ENCODE data around the gene BCL10.
"Not testable (repeated sequence)": the region's sequence is repeated elsewhere in the genome, so short reads cannot be mapped to it uniquely, and the experiment has no call there.

The BCL10 gene

GRCh38 chr1:85262985-85263384 is 13.4 kb downstream of the BCL10 start:
- DNase-seq, result no peak

- DNase-seq, result no peak
These were observed 16.5 kb downstream of the BCL10 start for GRCh38 chr1:85259912-85260274.

- DNase-seq, result peak; percentile 95
These were observed 17.1 kb downstream of the BCL10 start, which contains the start of gene C1orf52 for GRCh38 chr1:85259118-85259911. C1orf52 (minus strand) TSS chr1:85259662; CDS start chr1:85259633, 29 bp downstream.

- peak; percentile 34 for DNase-seq
These were observed 17.8 kb downstream of the BCL10 start for GRCh38 chr1:85258536-85259117.

DNA sequence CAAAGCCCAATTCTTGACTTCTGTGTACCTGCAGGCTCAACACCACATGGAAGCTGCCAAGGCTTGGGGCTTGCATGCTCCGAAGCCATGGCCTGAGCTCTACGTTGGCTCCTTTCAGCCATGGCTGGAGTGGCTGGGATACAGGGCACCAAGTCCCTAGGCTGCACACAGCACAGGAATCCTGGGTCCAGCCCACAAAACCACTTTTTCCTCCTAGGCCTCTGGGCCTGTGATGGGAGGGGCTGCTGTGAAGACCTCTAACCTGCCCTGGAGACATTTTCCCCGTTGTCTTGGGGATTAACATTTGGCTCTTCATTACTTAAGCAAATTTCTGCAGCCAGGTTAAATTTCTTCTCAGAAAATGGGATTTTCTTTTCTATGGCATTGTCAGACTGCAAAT is 27.4 kb downstream of the BCL10 start:
- DNase-seq, result not testable (repeated sequence)

DNA sequence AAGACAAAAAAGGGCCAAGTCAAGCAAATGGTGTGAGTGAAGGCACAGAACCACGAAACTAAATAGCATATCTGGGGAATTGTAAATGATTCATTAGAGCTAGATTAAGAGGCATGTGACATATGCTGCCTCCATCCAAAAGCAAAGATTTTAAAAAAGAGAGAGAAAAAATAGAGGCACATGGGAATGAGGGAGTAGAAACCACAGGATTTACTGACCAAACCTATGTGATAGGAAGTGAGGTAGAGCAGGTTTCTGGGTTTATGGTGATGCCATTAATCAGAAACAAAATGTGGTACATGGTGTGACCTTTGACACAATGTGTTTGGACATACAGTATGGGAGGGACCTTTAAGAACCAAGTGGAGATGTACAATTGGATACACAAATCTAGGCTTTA is 30.5 kb downstream of the BCL10 start:
- DNase-seq, result no peak

DNA sequence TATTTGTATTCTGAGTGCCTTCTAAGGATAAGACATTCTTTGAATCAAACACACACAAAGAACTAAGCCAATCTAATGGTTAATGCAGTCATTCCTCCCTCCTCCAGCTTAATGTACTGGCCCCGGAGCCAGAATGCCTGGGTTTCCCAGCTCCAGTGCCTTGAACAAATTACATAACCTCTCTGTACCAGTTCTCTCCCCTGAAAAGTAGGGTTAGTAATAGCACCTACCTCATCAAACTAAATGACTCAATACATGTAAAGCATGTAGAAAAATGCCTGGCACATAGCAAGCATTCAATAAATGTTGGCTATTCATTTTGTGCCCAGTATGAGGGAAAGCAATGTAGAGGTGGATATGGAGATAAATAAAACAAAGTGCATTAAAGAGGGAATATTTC is 31.0 kb downstream of the BCL10 start:
- no peak for DNase-seq

DNA sequence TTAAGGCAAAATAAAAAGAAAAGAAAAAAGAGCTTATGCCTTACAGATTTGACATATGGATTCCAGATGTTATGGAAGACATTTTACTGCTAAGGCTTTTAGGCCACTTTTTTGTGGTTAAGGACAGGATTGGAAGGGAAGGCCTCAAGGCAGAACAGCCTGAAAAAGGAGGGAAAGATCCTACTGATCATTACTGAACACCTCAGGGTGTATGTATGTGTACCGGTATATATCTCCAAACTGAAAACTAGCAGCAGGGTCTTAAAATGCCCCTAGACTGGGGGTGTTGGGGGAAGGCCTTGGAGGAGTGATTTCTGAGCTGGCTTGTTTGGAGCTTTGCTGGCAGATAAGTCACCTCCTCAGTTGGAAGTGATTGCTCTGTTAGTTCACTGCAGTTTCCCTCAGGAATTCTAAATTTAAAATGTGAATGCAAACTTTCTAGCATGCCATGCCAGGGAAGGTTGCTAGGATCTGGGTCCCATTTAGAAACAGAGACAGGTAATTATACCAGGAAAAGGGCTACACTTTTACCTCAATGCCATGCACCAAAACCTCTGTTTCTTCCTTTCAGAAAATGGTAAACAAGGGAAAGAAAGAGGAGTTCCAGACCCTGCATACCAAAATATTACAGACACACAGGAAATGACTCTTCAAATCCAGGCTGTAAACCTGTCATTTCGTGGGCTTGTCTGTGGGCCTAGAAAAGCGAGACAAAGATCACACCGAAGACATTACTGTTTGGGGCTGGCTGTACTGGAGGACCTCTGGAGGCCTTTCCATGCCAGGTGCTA is 32.0 kb downstream of the BCL10 start:
- no peak for DNase-seq

DNA sequence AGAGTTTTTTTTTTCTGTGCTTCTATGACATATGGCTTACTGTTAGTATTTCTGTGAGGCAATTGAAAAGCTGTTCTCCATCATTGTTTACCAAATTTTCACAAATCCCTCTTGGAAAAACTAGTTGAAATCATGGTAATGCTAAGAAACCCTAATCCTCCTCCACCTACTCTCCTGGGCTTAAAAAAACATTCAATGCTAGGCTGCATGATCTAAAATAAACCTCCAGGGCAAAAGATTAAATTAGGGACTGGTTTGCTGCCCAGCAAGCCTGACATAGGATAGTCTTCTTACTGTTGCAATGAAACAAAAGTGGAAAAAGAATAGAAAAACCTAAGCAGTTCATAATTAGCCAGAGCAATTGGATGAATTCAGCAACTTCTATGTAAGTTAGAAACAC is 33.1 kb downstream of the BCL10 start:
- no peak for DNase-seq

- no peak for DNase-seq
These were observed 35.8 kb downstream of the BCL10 start for GRCh38 chr1:85240643-85241042.

GRCh38 chr1:85240174-85240601 is 36.2 kb downstream of the BCL10 start:
- DNase-seq, result no peak

DNA sequence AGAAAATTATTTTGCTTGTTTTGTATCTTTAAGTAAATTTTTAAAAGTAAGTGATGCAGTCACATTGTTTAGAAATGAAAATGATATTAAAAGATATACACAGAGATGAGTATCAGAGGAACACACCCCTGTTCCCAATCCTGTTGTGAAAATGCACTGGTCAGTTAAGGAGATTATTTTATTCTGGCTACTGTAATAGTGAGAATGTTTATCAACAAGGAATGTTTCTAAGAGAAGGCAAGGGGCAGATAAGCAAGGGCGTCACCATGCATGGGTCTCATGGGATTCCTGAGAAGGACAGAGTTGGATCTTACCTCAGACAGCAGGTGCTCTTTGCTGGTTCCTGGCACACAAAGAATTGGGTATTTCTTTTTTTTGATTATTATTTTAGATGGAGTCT is 38.8 kb downstream of the BCL10 start:
- no peak for DNase-seq

DNA sequence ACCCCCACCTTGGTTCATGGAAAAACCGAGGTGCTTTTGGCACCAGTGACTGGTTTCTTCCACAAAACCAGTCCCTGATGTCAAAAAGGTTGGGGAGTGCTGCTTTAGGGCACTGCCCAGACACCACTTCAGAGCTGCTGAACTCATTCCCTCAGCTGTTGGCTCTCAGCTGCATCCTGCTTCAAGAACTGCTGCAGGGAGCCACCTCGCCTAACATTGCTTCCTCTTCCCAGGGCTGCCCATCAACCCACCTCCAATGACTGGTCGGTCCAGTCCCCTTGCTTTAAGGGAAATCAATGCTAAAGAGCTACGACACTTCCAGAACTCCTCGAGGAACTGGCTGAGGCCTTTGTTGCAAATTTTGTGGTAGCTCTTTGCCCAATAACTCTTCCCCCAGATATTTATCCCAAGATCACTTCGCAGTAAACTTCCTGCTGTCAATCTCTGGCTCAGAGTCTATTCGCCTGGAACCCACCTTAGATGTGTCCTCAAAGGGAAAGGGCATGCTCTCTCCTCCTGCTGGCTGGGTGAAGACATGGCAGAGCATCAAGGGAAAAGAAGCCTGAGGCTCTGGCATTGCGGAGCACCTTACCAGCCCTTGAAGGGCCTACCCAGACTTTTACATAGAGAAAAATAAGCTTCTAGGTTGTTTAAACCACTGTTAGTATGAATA is 46.0 kb downstream of the BCL10 start:
- no peak for DNase-seq

DNA sequence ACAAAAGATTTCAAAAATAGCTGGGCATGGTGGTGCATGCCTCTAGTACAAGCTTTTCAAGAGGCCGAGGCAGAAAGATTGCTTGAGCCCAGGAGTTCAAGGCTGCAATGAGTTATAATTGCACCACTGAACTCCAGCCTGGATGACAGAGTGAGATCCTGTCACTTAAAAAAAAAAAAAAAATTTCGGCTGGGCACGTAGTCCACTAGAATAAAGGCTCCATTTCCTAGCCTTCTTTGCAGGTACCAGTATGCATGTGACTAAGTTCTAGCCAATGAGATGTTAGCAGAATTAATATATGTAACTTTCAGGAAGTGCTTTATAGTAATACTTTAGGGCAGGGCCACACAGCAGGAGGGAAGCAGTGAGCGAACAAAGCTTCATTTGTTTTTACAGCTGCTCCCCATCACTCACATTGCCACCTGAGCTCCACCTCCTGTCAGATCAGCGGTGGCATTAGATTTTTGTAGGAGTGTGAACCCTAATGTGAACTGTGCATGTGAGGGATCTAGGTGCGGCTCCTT is 46.8 kb downstream of the BCL10 start:
- no peak for DNase-seq

- DNase-seq, result no peak
These were observed 47.5 kb downstream of the BCL10 start for GRCh38 chr1:85228972-85229371.

- DNase-seq, result no peak
These were observed 50.6 kb downstream of the BCL10 start for GRCh38 chr1:85225624-85226380.

GRCh38 chr1:85224734-85225623 is 51.5 kb downstream of the BCL10 start:
- DNase-seq, result peak; percentile 82

- no peak for DNase-seq
These were observed 52.1 kb downstream of the BCL10 start for GRCh38 chr1:85224295-85224694.

DNA sequence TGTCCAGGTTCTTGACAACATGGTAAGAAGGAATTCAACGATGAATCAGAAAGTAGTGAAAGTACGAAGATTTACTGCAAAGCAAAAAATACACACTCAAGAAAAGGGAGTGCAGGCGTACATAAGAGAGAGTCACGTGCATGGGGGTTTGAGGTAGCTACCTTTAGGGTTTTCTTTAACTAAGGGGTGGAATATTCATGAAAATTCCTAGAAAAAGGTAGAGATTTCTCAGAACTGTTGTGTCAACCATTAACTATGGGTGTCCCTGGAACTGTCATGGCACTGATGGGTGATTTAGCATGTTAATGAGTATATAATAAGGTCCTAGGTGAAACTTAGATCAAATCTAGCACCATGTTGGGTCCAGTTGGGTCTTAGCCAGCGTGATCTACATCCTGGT is 53.1 kb downstream of the BCL10 start:
- no peak for DNase-seq

GRCh38 chr1:85220756-85221201 is 55.7 kb downstream of the BCL10 start:
- DNase-seq, result no peak

Measured in NCI-H2227 treated with DMSO at 0.1 percent for 48 hours (cell line).